Endothelial cell of umbilical vein (primary cell): ENCODE data around the gene VPS11. TPM values are rescaled to one million over a fixed set of nuclear protein-coding genes. Genes with fewer than 3 reads are reported as not detected.
"Not testable (repeated sequence)": the region's sequence is repeated elsewhere in the genome, so short reads cannot be mapped to it uniquely, and the experiment has no call there.

ENCODE experiments used
- BruUV-seq: library from RNA; stranded (reverse); fragments of 400-500 nt; replicated peaks from 2 replicates; lab custom pipeline; 2021; lab: Mats Ljungman, UMichigan
- CTCF ChIA-PET: fragments of 300-600, 350-600 bp; sonication (Branson Sonifier 250); formaldehyde crosslinking; loops from one replicate; lab custom pipeline; 2021; ENCODE audit warnings: antibody characterized with exemption, inconsistent platforms; lab: Charles Lee
- POLR2A ChIA-PET: fragments of 300-600, 350-600 bp; sonication (Branson Sonifier 250); formaldehyde crosslinking; loops from one replicate; lab custom pipeline; 2021; ENCODE audit warnings: antibody characterized with exemption, inconsistent platforms; lab: Charles Lee
- DNase-seq: peaks from one replicate; pipeline ENCODE4 v3.0.0-alpha.2; 2011; ENCODE audit warnings: low read depth, low spot score
- FAIRE-seq: peaks from 2 replicates; lab custom pipeline; 2011; peaks lifted over from hg19 to GRCh38; lab: Jason Lieb, UNC
- H2AFZ ChIP-seq: 2 replicates; pipeline ENCODE4 v1.6.0; 2012; ENCODE audit warnings: low read depth, low read length, control low read depth, inconsistent platforms
- H3K27ac ChIP-seq: 2 replicates; pipeline ENCODE4 v1.5.1; 2011; ENCODE audit warnings: low read depth, mild to moderate bottlenecking, control low read depth, low read length, moderate library complexity; ENCODE audit not compliant: insufficient read depth
- H3K27me3 ChIP-seq, 2 experiments: 2 replicates each; pipeline versions ENCODE4 v1.6.0 to v1.6.1; 2011; ENCODE audit warnings: low read length in 2 of 2, mixed read lengths in 1 of 2; ENCODE audit not compliant: control insufficient read depth in 2 of 2, insufficient read depth in 2 of 2
- H3K36me3 ChIP-seq, 2 experiments: 2 replicates in 1 of 2; 3 replicates in 1 of 2; pipeline ENCODE4 v1.5.1; 2011; ENCODE audit warnings: low read length in 2 of 2, mild to moderate bottlenecking in 1 of 2, moderate library complexity in 1 of 2; ENCODE audit not compliant: control insufficient read depth in 2 of 2, insufficient read depth in 2 of 2; ENCODE audit errors: extremely low read depth in 1 of 2
- H3K4me1 ChIP-seq: 3 replicates; pipeline ENCODE4 v1.5.1; 2011; ENCODE audit warnings: mild to moderate bottlenecking, low read length; ENCODE audit not compliant: control insufficient read depth, insufficient read depth; ENCODE audit errors: extremely low read depth
- H3K4me2 ChIP-seq: 2 replicates; pipeline ENCODE4 v1.6.1; 2011; ENCODE audit warnings: low read length, control low read depth, mixed read lengths; ENCODE audit not compliant: insufficient read depth
- H3K4me3 ChIP-seq, 3 experiments: fragments of 200-600 bp in 1 of 3; sonication (generic), shearing (Covaris generic) in 1 of 3; replicated peaks in 1 of 3; 2 replicates each; pipeline ENCODE4 v1.5.1; 2011 to 2016; ENCODE audit warnings: control low read depth in 3 of 3, low read length in 3 of 3, mild to moderate bottlenecking in 2 of 3, inconsistent platforms in 1 of 3, low read depth in 1 of 3, moderate library complexity in 1 of 3; ENCODE audit not compliant: insufficient read depth in 1 of 3
- H3K79me2 ChIP-seq: 2 replicates; pipeline ENCODE4 v1.6.0; 2012; ENCODE audit warnings: low read length, inconsistent platforms; ENCODE audit not compliant: control insufficient read depth, insufficient read depth
- H3K9ac ChIP-seq: replicated peaks from 2 replicates; pipeline ENCODE3; 2011; ENCODE audit warnings: low read length, control low read depth; ENCODE audit not compliant: insufficient read depth; ENCODE audit errors: extremely low read depth
- H3K9me1 ChIP-seq: replicated peaks from 3 replicates; pipeline ENCODE4 v1.6.0; 2011; ENCODE audit warnings: mild to moderate bottlenecking, low read length; ENCODE audit not compliant: control insufficient read depth, insufficient read depth; ENCODE audit errors: extremely low read depth
- H3K9me3 ChIP-seq: replicated peaks from 2 replicates; pipeline ENCODE4 v1.5.1; 2012; ENCODE audit warnings: low read length, inconsistent platforms; ENCODE audit not compliant: control insufficient read depth, insufficient read depth
- H4K20me1 ChIP-seq: replicated peaks from 2 replicates; pipeline ENCODE3; 2011; ENCODE audit warnings: mild to moderate bottlenecking, low read length; ENCODE audit not compliant: control insufficient read depth, insufficient read depth; ENCODE audit errors: extremely low read depth
- CTCF ChIP-seq, 2 donors: IDR thresholded peaks; 1 replicate in 1 of 2; 2 replicates in 1 of 2; pipeline ENCODE4 v1.5.1; 2011; ENCODE audit warnings: low read length in 2 of 2, mild to moderate bottlenecking in 2 of 2, moderate library complexity in 2 of 2, control low read depth in 1 of 2, inconsistent platforms in 1 of 2, low read depth in 1 of 2; ENCODE audit not compliant: insufficient read depth in 1 of 2; ENCODE audit errors: extremely low read depth in 1 of 2
- EZH2 ChIP-seq: IDR thresholded peaks from 2 replicates; pipeline ENCODE4 v1.6.1; 2012; ENCODE audit warnings: borderline replicate concordance, low read depth, mild to moderate bottlenecking, moderate library complexity, low read length, inconsistent platforms; ENCODE audit not compliant: severe bottlenecking
- FOS ChIP-seq: IDR thresholded peaks from 2 replicates; pipeline ENCODE4 v1.6.1; 2011; ENCODE audit warnings: mild to moderate bottlenecking, low read length, moderate library complexity, borderline replicate concordance; ENCODE audit not compliant: insufficient read depth
- GATA2 ChIP-seq: IDR thresholded peaks from 2 replicates; pipeline ENCODE4 v1.7.0; 2011; ENCODE audit warnings: low read depth, mild to moderate bottlenecking, moderate library complexity, mixed read lengths, low read length; ENCODE audit not compliant: insufficient read length, insufficient read depth
- JUN ChIP-seq: IDR thresholded peaks from 2 replicates; pipeline ENCODE4 v1.6.1; 2011; ENCODE audit warnings: borderline replicate concordance, low read depth; ENCODE audit not compliant: insufficient read length, insufficient read depth
- MAX ChIP-seq: IDR thresholded peaks from 2 replicates; pipeline ENCODE4 v1.6.1; 2011; ENCODE audit not compliant: insufficient read depth, insufficient read length
- MYC ChIP-seq: IDR thresholded peaks from one replicate; pipeline ENCODE4 v1.6.1; 2011; ENCODE audit warnings: mild to moderate bottlenecking, low read depth, low read length
- POLR2A ChIP-seq: IDR thresholded peaks from 2 replicates; pipeline ENCODE4 v1.6.1; 2012; ENCODE audit warnings: low read depth, mild to moderate bottlenecking, control low read depth, low read length
- POLR2AphosphoS5 ChIP-seq: IDR thresholded peaks from 2 replicates; pipeline ENCODE4 v1.6.1; 2012; ENCODE audit warnings: low read depth, mild to moderate bottlenecking, control low read depth, low read length, moderate library complexity; ENCODE audit not compliant: insufficient read depth
- dilution Hi-C: fragments of 300-500 bp; cut with MboI; formaldehyde crosslinking; loops from one replicate; pipeline ENCODE4 v1.15.0; 2019; ENCODE audit warnings: low sequenced_read_pairs; ENCODE audit not compliant: extremely low pct_ligation_motif_present
- intact Hi-C: fragments of 100-400 bp; cut with micrococcal nuclease; formaldehyde crosslinking; loops from one replicate; pipeline ENCODE4 v1.10.0; 2022
- polyA plus RNA-seq, 4 experiments: library from polyadenylated mRNA; depleted of rRNA in 3 of 4; stranded (reverse) in 3 of 4; unstranded in 1 of 4; fragments of >200 nt; gene quantifications; 2 replicates each; pipeline versions ENCODE4 v1.2.1 to v1.2.3, GENCODE V29; 2011 to 2012; ENCODE audit warnings: missing spikeins in 1 of 4
- total RNA-seq: library from RNA; stranded (reverse); gene quantifications from 2 replicates; pipeline ENCODE4 v1.2.3, GENCODE V29; 2021

VPS11 gene
- total and polyA plus RNA-seq, 2 donors (not counting 3 experiments of a cell fraction or from before 2014, with no cell fraction given) = 26.4 to 31.0 TPM

- FAIRE-seq (no peak), DNase-seq (no peak)
- Histone ChIP-seq H4K20me1 (no peaks in the 10 kb centered on the region), H3K4me1 (peaks cover 5% of the 10 kb centered on the region), H3K79me2 (no peaks in the 10 kb centered on the region), H3K9me3 (no peaks in the 10 kb centered on the region), H3K36me3 (no peaks in the 10 kb centered on the region), H3K27ac (no peak overlapping the region), H3K9ac (no peak overlapping the region), H3K27me3 (no peaks in the 10 kb centered on the region), H2AFZ (no peak overlapping the region), H3K9me1 (no peaks in the 10 kb centered on the region), H3K4me2 (no peak overlapping the region), H3K4me3 (no peak overlapping the region)
- intact Hi-C loops (no loop called here), dilution Hi-C loops (no loop called here)
- POLR2A ChIA-PET = no interaction called here
- no TSS peak for BruUV-seq
- TF ChIP-seq FOS (no peak), POLR2A (no peak), MYC (no peak), POLR2AphosphoS5 (no peak), GATA2 (no peak), CTCF (IDR thresholded peaks at IDR 0.05; ENCODE audit: extremely low read depth in 1 of 2, insufficient read depth in 1 of 2, low read depth in 1 of 2, low read length in 2 of 2) (no peak), EZH2 (no peak), MAX (no peak), JUN (no peak)
- CTCF ChIA-PET = interaction anchor here (0.9 to 2.2 kb wide), 2 partner anchors 13 to 31 kb away, joined by 3 to 11 read pairs; partner anchors contain the start of genes RPS25 and TRAPPC4
Observed at GRCh38 chr11:119031912-119032280, 35.7 kb upstream of the VPS11 start.

- H3K4me1 ChIP-seq, H3K4me2 ChIP-seq, H3K9me3 ChIP-seq, BruUV-seq, H3K27ac ChIP-seq, POLR2A ChIA-PET, intact Hi-C loops, FAIRE-seq, H3K9me1 ChIP-seq, H2AFZ ChIP-seq, H3K36me3 ChIP-seq, H3K27me3 ChIP-seq, dilution Hi-C loops, H3K79me2 ChIP-seq, H3K9ac ChIP-seq, H3K4me3 ChIP-seq, DNase-seq, H4K20me1 ChIP-seq: not testable (repeated sequence)
- CTCF ChIA-PET = interaction anchor here (1.0 kb wide), 1 partner anchor 22 kb away, joined by 3 read pairs; no protein-coding TSS in a partner anchor
Observed at GRCh38 chr11:119033421-119033820, 34.2 kb upstream of the VPS11 start.
